HepG2 (cell line): ENCODE data around the gene WWP2. TPM values are rescaled to one million over a fixed set of nuclear protein-coding genes. Genes with fewer than 3 reads are reported as not detected.

Source experiments
- ARID4A ChIP-seq: sonication (generic); formaldehyde crosslinking; IDR thresholded peaks from 2 replicates; pipeline ENCODE4 v1.5.0; 2020; ENCODE audit warnings: mild to moderate bottlenecking, missing genetic modification reagents, borderline replicate concordance
- CHD4 ChIP-seq: fragments of 200-600 bp; sonication (generic); IDR thresholded peaks from 2 replicates; pipeline ENCODE4 v1.7.0; 2017; ENCODE audit warnings: mild to moderate bottlenecking, low read length, borderline replicate concordance
- HMG20B ChIP-seq: conservative IDR thresholded peaks from 2 replicates; pipeline ENCODE4 v1.6.1; 2016; ENCODE audit warnings: missing genetic modification reagents, missing compliant biosample characterization
- HNRNPL ChIP-seq: fragments of 200-400 bp; formaldehyde crosslinking; IDR thresholded peaks from 2 replicates; pipeline ENCODE4 v1.6.1; 2017; ENCODE audit warnings: mild to moderate bottlenecking, low read depth, low read length
- LBX2 ChIP-seq: sonication (generic); formaldehyde crosslinking; IDR thresholded peaks from 2 replicates; pipeline ENCODE4 v1.5.0; 2020; ENCODE audit warnings: missing genetic modification reagents, mild to moderate bottlenecking, borderline replicate concordance
- NR0B2 ChIP-seq: sonication (generic); formaldehyde crosslinking; IDR thresholded peaks from 2 replicates; pipeline ENCODE4 v1.4.0; 2020; ENCODE audit warnings: mild to moderate bottlenecking, missing genetic modification reagents
- TIGD3 ChIP-seq: sonication (generic); formaldehyde crosslinking; IDR thresholded peaks from 2 replicates; pipeline ENCODE4 v1.5.1; 2020; ENCODE audit warnings: mild to moderate bottlenecking, missing genetic modification reagents, borderline replicate concordance
- U2AF1 ChIP-seq: fragments of 200-400 bp; formaldehyde crosslinking; optimal IDR thresholded peaks from 2 replicates; pipeline ENCODE3; 2017; ENCODE audit warnings: mild to moderate bottlenecking, low read depth, low read length
- U2AF2 ChIP-seq: fragments of 200-400 bp; formaldehyde crosslinking; IDR thresholded peaks from 2 replicates; pipeline ENCODE4 v1.6.1; 2017; ENCODE audit warnings: low read depth, mild to moderate bottlenecking, low read length
- ZBED4 ChIP-seq: sonication (generic); formaldehyde crosslinking; IDR thresholded peaks from 2 replicates; pipeline ENCODE4 v1.4.0; 2020; ENCODE audit warnings: missing genetic modification reagents, borderline replicate concordance
- ZNF33B ChIP-seq: sonication (generic); formaldehyde crosslinking; IDR thresholded peaks from 2 replicates; pipeline ENCODE4 v1.5.1; 2020; ENCODE audit warnings: mild to moderate bottlenecking, missing genetic modification reagents
- ZNF383 ChIP-seq: sonication (generic); formaldehyde crosslinking; IDR thresholded peaks from 2 replicates; pipeline ENCODE4 v1.4.0; 2020; ENCODE audit warnings: missing genetic modification reagents, mild to moderate bottlenecking, borderline replicate concordance
- polyA plus RNA-seq, 8 experiments: library from polyadenylated mRNA; depleted of rRNA in 3 of 8; stranded (reverse) in 7 of 8; unstranded in 1 of 8; fragments of >200 nt; fragmentation: Illumina TruSeq in 4 of 8; extraction: Trizol in 4 of 8; gene quantifications; 2 replicates each; pipeline versions ENCODE4 v1.2.1 to v1.2.3, GENCODE V29; 2011 to 2016; ENCODE audit warnings: low read depth in 4 of 8, missing spikeins in 1 of 8, mixed read lengths in 1 of 8; ENCODE audit not compliant: insufficient read depth in 1 of 8
- total RNA-seq, 5 experiments: library from RNA; depleted of rRNA; stranded (reverse); fragments of >200 nt; fragmentation: Illumina TruSeq; extraction: Trizol; gene quantifications; 2 replicates each; pipeline ENCODE4 v1.2.3, GENCODE V29; 2016; ENCODE audit warnings: low read depth in 1 of 5

WWP2 gene
- total and polyA plus RNA-seq, 2 of the 13 experiments (the other 11 are each of a cell fraction or from before 2014, with no cell fraction given), result 11.4 to 28.2 TPM

GRCh38 chr16:69754469-69755310 is 7.4 kb upstream of the WWP2 start, which contains the start of gene NOB1 (continued):
- TF ChIP-seq ARID4A (CRISPR knock-in tag) (peak; percentile 97), CHD4 (no peak; the same call in 1 of the 2 replicates), HMG20B (peak; percentile 68; the same call in 1 of the 2 replicates), NR0B2 (CRISPR knock-in tag) (peak; percentile 83), ZBED4 (CRISPR knock-in tag) (peak; percentile 70; the same call in 1 of the 2 replicates), ZNF33B (CRISPR knock-in tag) (peak; percentile 96), U2AF1 (no peak), HNRNPL (0 out of 2 replicates have a peak, but pooled peaks have one; percentile 58), TIGD3 (CRISPR knock-in tag) (peak; percentile 92), ZNF383 (no peak), LBX2 (CRISPR knock-in tag) (peak; percentile 93), U2AF2 (no peak)
